ENCODE results near the gene CSTF2T. TPM values are rescaled to one million over a fixed set of nuclear protein-coding genes. Genes with fewer than 3 reads are reported as not detected.
"Not testable (repeated sequence)": the region's sequence is repeated elsewhere in the genome, so short reads cannot be mapped to it uniquely, and the experiment has no call there.

The CSTF2T gene
- total RNA-seq, 2 experiments from 2014 or later: 27.9 to 29.5 TPM

DNA sequence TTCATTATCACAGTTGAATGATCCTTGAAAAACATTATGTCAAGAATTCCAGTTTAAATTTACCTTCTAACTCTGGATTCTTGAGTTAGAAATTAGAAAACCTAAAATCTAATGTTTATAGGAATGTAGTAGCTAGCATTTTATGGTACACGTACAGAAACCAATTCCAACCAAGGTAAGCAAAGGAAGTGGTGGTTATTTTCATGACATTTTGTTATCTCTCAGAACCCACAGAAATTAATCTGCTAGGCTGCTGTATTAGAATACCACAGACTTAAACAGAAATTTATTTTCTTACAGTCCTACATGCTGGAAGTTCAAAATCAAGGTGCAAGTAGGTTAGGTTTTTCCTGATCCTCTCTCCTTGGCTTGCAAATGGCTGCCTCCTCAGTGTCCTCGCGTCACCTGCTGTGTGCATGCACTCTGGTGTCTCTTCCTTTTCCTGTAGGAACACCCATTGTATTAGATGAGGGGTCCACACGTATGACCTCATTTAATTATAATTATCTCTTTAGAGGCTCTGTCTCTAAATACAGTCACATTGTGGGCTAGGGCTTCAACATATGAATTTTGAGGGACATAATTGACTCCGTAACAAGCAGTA is 8.5 kb upstream of the CSTF2T start:
- no peak for DNase-seq
- H3K27ac Mint-ChIP-seq: peak overlapping the region; percentile 73
- H3K36me3 Mint-ChIP-seq: no peaks in the 10 kb centered on the region
- peaks cover 4% of the 10 kb centered on the region for H3K27me3 Mint-ChIP-seq
- H3K9me3 Mint-ChIP-seq: peaks cover 4% of the 10 kb centered on the region
- H3K4me1 Mint-ChIP-seq: peaks cover 20% of the 10 kb centered on the region
- H3K4me3 Mint-ChIP-seq: no peak overlapping the region

DNA sequence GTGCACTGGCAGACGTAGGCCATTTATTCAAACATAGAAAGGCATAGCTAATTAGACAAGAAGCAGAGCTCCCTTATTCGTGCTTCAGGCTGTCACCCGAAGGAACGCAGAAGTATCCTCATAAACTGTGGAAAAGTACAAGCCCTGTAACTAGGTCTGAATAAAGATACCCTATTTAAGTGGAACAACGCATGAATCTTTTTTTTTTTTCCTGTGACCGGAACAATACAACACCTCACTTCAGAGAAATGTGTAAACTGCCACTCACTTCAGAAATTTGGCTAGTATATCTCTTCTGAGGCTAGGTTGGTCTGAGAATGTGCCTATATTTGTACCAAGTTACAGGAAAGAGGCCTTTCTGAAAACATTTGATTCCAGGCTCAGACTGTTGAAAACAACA is 8.0 kb upstream of the CSTF2T start:
- no peak overlapping the region for H3K4me3 Mint-ChIP-seq

DNA sequence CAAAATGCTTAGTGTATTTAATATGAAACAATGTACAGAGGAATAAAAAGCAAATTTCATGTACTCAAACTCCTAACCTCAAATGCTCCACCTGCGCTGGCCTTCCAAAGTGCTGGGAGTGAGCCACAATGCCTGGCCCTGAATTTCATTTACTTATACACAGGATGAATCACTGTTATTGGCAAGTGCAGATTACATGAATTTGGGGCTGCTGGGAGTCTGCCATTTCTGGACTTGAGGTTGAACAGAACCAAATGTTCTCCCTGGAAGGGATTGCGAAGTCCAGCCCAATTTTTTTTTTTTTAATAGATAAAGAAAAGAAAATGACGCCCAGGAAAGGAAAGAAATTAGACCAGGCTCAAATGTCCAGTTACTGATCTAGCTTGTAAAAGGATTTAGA is 6.8 kb upstream of the CSTF2T start:
- Mint-ChIP-seq H3K27ac (no peak overlapping the region), H3K4me1 (peaks cover 20% of the 10 kb centered on the region), H3K27me3 (peaks cover 4% of the 10 kb centered on the region), H3K36me3 (no peaks in the 10 kb centered on the region), H3K9me3 (peaks cover 4% of the 10 kb centered on the region), H3K4me3 (no peak overlapping the region)
- DNase-seq: no peak

More for the DNA sequence above, 8.0 kb upstream of the CSTF2T start:
- Mint-ChIP-seq H3K27me3 (peaks cover 4% of the 10 kb centered on the region), H3K36me3 (no peaks in the 10 kb centered on the region), H3K4me1 (peaks cover 20% of the 10 kb centered on the region), H3K27ac (peak overlapping the region; percentile 73), H3K9me3 (peaks cover 4% of the 10 kb centered on the region)
- DNase-seq: no peak

DNA sequence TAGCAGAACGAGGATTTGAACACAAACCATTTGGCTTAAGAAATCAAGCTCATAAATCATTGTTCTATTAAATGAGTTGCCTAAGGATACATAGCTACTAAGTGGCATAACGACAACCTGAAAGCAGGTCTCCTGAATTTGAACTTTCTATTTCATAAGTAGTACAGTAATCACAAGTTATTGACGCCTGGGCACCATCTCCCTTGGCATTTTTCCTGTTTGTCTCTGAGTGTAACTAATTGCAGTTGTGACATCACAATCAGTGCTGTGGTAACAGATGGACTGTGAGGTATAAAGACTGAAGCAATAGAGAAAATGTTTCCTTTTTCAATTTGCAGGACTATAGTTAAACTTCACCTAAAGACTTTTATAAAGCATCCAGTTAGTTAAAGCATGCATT is 6.4 kb upstream of the CSTF2T start:
- H3K36me3 Mint-ChIP-seq: no peaks in the 10 kb centered on the region
- DNase-seq: no peak
- H3K27me3 Mint-ChIP-seq: peaks cover 4% of the 10 kb centered on the region

DNA sequence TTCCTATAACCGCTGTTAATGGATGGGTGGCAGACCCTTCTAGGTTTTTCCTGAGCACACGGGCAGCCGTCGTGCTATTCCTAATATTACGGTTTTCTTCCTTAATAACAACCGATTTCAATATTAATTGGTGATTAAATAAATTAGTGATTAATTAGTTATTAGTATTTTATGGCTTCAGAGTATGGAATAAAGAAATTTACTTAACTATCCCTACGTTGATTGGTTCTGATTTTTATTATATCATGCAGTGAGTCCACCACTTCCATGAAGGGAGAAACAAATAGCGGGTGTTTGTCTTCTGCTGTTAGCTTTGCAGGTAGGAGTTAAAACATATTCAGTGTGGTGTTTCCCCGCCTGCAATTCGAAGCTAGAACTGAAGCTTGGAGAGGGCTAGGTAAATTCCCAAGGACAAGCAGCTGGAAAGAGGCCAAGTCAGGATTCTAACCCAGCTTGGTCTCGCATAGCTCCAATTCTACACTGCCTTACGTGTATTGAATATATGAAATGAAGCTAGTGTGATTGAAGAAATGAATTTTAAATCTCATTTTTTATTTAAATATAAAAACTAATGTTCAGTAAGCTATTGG is 928 bp upstream of the CSTF2T start:
- Mint-ChIP-seq H3K4me1 (peaks cover 35% of the 10 kb centered on the region), H3K27ac (peak overlapping the region; percentile 100), H3K36me3 (peaks cover 38% of the 10 kb centered on the region), H3K4me3 (peak overlapping the region; percentile 99), H3K9me3 (no peaks in the 10 kb centered on the region), H3K27me3 (peaks cover 4% of the 10 kb centered on the region)
- no peak for DNase-seq

More for the DNA sequence above, 6.4 kb upstream of the CSTF2T start:
- H3K4me1 Mint-ChIP-seq: peaks cover 20% of the 10 kb centered on the region
- H3K4me3 Mint-ChIP-seq: no peak overlapping the region
- no peak overlapping the region for H3K27ac Mint-ChIP-seq
- peaks cover 4% of the 10 kb centered on the region for H3K9me3 Mint-ChIP-seq

DNA sequence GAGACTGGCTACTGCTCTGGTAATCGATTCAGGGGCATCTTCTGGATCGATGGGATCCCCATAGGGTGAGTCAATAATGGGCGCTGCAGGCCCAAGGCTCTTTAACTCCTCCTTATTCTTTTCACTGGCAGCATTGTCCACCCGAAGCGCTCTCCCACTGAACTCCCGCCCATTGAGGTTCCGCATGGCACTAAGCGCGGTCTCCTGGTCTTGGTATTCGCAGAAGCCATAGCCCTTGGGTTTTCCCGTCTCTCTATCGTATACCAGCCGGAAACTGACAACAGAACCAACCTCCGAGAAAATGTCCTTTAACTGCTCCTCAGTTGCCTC is 285 bp downstream of the CSTF2T start:
- peaks cover 38% of the 10 kb centered on the region for H3K36me3 Mint-ChIP-seq
- DNase-seq: no peak
- peak overlapping the region; percentile 99 for H3K4me3 Mint-ChIP-seq
- H3K27me3 Mint-ChIP-seq: peaks cover 4% of the 10 kb centered on the region
- H3K9me3 Mint-ChIP-seq: no peaks in the 10 kb centered on the region
- H3K27ac Mint-ChIP-seq: peak overlapping the region; percentile 100
- H3K4me1 Mint-ChIP-seq: peaks cover 39% of the 10 kb centered on the region

DNA sequence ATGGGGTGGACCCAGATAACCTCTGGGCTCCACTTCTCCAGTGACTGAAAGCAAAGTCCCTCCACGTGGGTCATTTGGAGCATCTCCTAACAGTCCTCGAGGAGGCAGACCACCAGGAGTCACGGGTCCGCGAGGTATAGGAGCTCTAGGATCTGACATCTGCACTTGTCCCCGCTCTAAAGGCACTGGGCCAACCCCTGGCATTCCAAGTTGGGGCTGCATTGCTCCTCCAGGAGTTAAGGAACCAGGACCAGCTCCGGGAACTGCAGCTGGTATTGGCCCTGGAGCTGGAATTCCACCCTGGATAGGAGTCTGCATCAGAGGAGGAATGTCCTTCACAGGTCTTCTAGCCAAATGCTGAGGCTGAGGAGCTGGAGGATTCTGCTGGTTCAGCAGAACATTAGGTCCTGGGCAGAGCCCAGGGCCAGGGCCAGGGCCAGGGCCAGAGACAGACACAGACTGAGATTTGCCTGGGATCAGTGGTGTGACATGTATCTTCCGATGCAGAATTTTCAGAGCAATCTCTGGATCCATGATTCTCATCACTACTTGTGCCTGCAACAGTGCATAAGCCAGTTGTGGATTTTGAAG is 827 bp downstream of the CSTF2T start:
- Mint-ChIP-seq H3K36me3 (peaks cover 38% of the 10 kb centered on the region), H3K27ac (peak overlapping the region; percentile 100), H3K4me3 (peak overlapping the region; percentile 99), H3K4me1 (peaks cover 39% of the 10 kb centered on the region), H3K27me3 (peaks cover 3% of the 10 kb centered on the region), H3K9me3 (no peaks in the 10 kb centered on the region)
- DNase-seq: no peak

DNA sequence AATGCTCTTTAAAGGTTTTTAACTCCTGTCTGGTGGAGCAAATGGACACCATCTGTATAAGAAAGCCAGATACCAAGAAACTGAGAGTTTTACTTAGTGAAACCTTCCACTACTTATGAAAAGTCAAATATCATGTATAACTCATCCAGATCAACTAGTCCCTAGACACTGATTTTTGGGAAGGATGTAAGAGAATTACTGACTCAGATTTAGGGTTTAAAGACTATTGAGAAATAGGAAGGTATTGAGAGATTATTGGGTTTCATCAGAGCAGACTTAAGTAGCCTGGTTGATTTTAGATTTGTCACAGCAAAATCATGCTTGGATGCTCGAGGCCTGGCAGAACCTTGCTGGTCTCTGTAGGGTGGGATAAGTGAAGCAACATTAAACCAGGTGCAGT is 3.1 kb downstream of the CSTF2T start:
- H3K4me1 Mint-ChIP-seq: peaks cover 37% of the 10 kb centered on the region
- peak overlapping the region; percentile 51 for H3K4me3 Mint-ChIP-seq
- H3K36me3 Mint-ChIP-seq: peaks cover 38% of the 10 kb centered on the region
- H3K27me3 Mint-ChIP-seq: no peaks in the 10 kb centered on the region
- H3K27ac Mint-ChIP-seq: no peak overlapping the region
- H3K9me3 Mint-ChIP-seq: no peaks in the 10 kb centered on the region
- DNase-seq: no peak

DNA sequence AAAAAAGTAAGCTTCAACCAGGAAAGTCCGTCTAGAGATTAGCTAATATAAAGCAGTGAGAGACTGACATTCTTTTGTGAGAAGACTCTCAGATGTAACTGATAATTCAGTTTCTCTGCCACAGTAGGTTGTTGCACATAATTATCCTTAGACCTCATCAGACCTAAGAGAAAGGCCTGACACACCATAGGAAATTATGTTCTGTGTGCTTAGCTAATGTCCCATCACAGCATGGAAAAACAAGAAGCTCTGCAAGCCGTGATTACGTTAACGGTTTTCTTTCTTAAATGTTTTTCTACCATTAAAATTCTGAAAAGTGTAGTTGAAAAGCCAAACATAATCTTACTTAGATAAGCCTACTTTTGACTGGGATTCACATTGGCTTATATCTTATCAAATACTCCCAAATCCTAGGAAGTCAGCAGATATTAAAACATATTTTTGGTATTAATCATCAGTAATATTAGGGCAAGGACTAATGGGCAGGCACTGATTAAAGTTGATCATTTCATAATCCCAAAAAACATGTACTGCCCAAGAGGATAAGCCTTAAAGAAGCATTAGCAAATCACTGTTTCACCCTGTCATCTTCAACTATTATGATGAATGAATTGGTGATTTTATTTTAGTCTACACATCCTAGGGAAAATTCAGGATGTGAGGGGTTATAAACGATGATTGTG is 5.2 kb downstream of the CSTF2T start:
- Mint-ChIP-seq H3K4me1 (peaks cover 34% of the 10 kb centered on the region), H3K4me3 (no peak overlapping the region)

DNA sequence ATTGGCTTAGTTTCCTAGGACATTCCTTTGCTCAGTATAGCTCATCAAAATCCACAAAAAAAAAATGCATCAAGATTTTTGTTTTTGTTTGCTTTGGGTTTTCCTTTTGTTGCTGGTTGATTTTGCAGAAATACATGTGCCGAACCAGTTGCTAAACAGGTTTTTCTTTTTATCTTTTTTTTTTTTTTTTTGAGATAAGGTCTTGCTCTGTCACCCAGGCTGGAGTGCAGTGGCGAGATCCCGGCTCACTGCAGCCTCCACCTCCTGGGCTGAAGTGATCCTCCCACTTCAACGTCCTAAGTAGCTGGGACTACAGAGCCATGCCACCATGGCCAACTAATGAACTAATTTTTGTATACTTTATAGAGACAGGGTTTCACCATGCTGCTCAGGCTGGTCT is 8.3 kb downstream of the CSTF2T start:
- no peak for DNase-seq
- H3K4me1 Mint-ChIP-seq: peaks cover 12% of the 10 kb centered on the region
- H3K27ac Mint-ChIP-seq: no peak overlapping the region
- H3K27me3 Mint-ChIP-seq: no peaks in the 10 kb centered on the region
- H3K9me3 Mint-ChIP-seq: no peaks in the 10 kb centered on the region
- H3K36me3 Mint-ChIP-seq: peaks cover 9% of the 10 kb centered on the region
- no peak overlapping the region for H3K4me3 Mint-ChIP-seq

More for the DNA sequence above, 5.2 kb downstream of the CSTF2T start:
- no peak for DNase-seq
- Mint-ChIP-seq H3K27ac (no peak overlapping the region), H3K36me3 (peaks cover 36% of the 10 kb centered on the region), H3K9me3 (no peaks in the 10 kb centered on the region), H3K27me3 (no peaks in the 10 kb centered on the region)

DNA sequence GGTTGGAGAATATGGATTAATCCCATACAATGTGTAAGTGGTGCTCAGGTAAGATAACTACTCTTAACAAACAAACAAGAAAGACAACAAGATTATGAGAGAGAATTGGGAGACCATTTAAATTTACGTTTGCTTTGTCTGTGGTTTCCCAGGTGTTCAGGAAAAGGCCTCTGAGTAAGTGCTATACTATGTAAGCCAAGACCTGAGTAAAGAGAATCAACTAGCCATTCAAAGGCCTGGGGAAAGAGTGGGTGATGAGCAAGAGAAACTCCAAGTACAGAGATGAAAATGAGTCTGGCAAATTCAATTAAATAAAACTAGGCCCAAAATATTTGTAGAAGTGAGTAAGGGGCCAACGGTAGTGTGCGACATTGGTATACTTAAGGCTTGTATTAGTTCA is 9.9 kb downstream of the CSTF2T start:
- Mint-ChIP-seq H3K9me3 (no peaks in the 10 kb centered on the region), H3K4me3 (no peak overlapping the region), H3K36me3 (peaks cover 2% of the 10 kb centered on the region), H3K27ac (no peak overlapping the region), H3K27me3 (no peaks in the 10 kb centered on the region), H3K4me1 (no peaks in the 10 kb centered on the region)
- DNase-seq: no peak

DNA sequence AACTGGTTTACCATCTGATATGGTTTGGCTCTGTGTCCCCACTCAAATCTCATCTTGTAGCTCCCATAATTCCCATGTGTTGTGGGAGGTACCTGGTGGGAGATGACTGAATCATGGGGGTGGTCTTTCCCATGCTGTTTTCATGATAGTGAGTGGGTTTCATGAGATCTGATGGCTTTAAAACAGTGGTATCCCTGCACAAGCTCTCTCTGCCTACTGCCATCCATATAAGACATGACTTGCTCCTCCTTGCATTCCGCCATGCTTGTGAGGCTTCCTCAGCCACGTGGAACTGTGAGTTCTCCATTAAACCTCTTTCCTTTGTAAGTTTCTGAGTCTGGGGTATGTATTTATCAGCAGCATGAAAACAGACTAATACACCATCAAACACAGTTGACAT is 10.6 kb downstream of the CSTF2T start:
- not testable (repeated sequence) for H3K9me3 Mint-ChIP-seq, H3K27me3 Mint-ChIP-seq, H3K36me3 Mint-ChIP-seq, H3K4me3 Mint-ChIP-seq, H3K27ac Mint-ChIP-seq, DNase-seq, H3K4me1 Mint-ChIP-seq

DNA sequence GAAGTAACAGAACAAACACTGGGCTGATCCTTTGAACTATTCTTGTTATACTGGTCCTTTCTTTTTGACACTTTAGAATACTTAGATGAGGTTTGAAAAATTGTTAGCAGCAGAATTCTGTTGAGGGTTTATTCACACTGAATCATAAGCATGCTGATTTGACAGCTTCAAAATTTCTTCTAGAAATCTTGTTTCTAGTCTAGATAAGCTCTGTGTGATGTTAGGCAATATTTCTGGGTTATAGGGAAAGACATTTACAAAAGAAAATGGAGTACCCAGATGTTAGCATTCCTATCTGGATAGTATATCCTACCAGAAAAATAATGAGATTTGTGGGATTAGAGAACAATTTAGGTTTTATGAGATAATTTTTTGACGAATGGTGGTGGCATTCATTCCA is 12.1 kb downstream of the CSTF2T start:
- Mint-ChIP-seq H3K36me3 (peaks cover 2% of the 10 kb centered on the region), H3K27me3 (no peaks in the 10 kb centered on the region), H3K9me3 (no peaks in the 10 kb centered on the region), H3K4me1 (no peaks in the 10 kb centered on the region), H3K27ac (no peak overlapping the region), H3K4me3 (no peak overlapping the region)
- DNase-seq: no peak

DNA sequence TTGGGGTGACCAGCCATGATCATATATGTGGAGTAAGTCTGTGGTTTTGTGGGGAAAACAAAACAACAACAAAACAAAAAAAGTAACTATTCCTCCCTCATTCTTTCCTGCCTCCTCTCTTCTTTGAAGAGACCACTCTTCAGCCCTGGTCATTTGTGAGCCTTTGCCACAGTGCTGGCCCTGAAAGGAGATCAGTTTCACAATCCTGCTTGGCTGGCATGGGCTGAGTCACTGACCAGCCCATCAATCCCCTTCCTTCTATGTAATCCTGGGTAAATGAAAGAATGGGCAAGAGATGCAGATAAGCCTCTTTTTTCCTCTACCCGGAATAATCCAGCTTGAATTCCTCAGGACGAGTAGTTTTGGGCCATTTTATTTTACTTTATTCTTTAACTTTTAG is 13.6 kb downstream of the CSTF2T start:
- DNase-seq: no peak
- Mint-ChIP-seq H3K9me3 (no peaks in the 10 kb centered on the region), H3K4me1 (no peaks in the 10 kb centered on the region), H3K36me3 (peaks cover 2% of the 10 kb centered on the region), H3K27me3 (no peaks in the 10 kb centered on the region), H3K4me3 (no peak overlapping the region), H3K27ac (no peak overlapping the region)

DNA sequence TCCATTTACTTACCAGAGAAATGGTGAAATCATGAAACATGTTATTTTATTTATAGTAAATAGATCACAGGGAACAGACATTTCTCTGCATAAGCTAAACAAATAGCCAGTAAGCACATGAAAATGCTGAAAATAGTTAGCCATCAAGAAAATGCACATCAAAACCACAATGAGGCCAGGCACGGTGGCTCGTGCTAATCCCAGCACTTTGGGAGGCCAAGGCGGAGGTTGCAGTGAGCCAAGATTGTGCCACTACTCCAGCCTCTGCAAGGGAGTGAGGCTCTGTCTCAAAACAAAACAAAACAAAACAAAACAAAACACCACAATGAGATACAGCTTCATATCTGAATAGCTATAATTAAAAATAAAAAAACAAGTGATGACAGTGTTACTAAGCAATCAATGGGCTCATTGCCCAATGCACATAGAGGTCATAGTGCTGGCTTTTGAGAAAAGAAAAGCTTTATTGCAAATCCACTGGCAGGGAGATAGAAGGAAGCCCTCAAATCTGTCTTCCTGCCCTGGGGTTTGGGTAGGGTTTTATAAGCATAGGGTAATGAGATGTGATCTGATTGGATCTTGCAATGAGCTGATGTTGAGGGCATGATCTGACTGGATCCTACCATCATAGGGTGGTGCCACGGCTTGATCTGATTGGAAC is 16.2 kb downstream of the CSTF2T start:
- Mint-ChIP-seq H3K4me1 (no peaks in the 10 kb centered on the region), H3K27me3 (peaks cover 15% of the 10 kb centered on the region), H3K27ac (no peak overlapping the region), H3K36me3 (no peaks in the 10 kb centered on the region), H3K4me3 (no peak overlapping the region), H3K9me3 (no peaks in the 10 kb centered on the region)
- DNase-seq: no peak

Data from activated naive CD8-positive, alpha-beta T cell treated with anti-CD3 and anti-CD28 coated beads for 36 hours (primary cell).